GM21528 (cell line): ENCODE results near the gene TPRX1.

Source experiments
- ATAC-seq: cut with Tn5 transposase; IDR thresholded peaks from one replicate; pipeline ENCODE4 v1.9.1; 2021; ENCODE audit warnings: mild to moderate bottlenecking, moderate library complexity; ENCODE audit not compliant: unreplicated experiment, low FRiP score

TPRX1 gene

GRCh38 chr19:47752440-47753211 lies 51.7 kb downstream of the TPRX1 start:
- no peak for ATAC-seq
